Psoas muscle (tissue), 8 donors: ENCODE data around the gene ZCCHC9. TPM values are rescaled to one million over a fixed set of nuclear protein-coding genes. Genes with fewer than 3 reads are reported as not detected.
"Not testable (repeated sequence)": the region's sequence is repeated elsewhere in the genome, so short reads cannot be mapped to it uniquely, and the experiment has no call there.

ENCODE experiments used
- ATAC-seq, 4 donors: fragments of 200-7000 bp; cut with Tn5 transposase; one replicate each; pipeline ENCODE4 v1.9.1; 2020; ENCODE audit warnings: moderate library complexity in 3 of 4, mild to moderate bottlenecking in 2 of 4
- DNase-seq, 2 donors: peaks; one replicate each; pipeline ENCODE4 v3.0.0-alpha.2; 2020
- H3K27ac ChIP-seq: fragments of 200-600 bp; one replicate; pipeline ENCODE4 v1.8.0; 2022
- H3K27me3 ChIP-seq, 3 donors: fragments of 200-600 bp in 1 of 3; one replicate each; pipeline versions ENCODE4 v1.6.1 to v1.8.0; 2013 to 2022; ENCODE audit warnings: low read length in 2 of 3, mild to moderate bottlenecking in 2 of 3, moderate library complexity in 1 of 3; ENCODE audit not compliant: insufficient read depth in 3 of 3
- H3K36me3 ChIP-seq, 2 donors: fragments of 200-600 bp in 1 of 2; one replicate each; pipeline versions ENCODE4 v1.6.1 to v1.8.0; 2013 to 2022; ENCODE audit warnings: low read depth in 1 of 2, mild to moderate bottlenecking in 1 of 2, moderate library complexity in 1 of 2; ENCODE audit not compliant: insufficient read depth in 1 of 2
- H3K4me1 ChIP-seq: fragments of 200-600 bp; one replicate; pipeline ENCODE4 v1.8.0; 2022
- H3K4me3 ChIP-seq: fragments of 200-600 bp; one replicate; pipeline ENCODE4 v1.8.0; 2022; ENCODE audit warnings: mild to moderate bottlenecking
- H3K9me3 ChIP-seq: fragments of 200-600 bp; one replicate; pipeline ENCODE4 v1.8.0; 2022
- WGBS, 3 donors: extraction: QIAGEN DNeasy Blood & Tissue Kit; methylation state at CpG; one replicate each; pipeline versions ENCODE4 v1.1.6 to v1.1.7; 2013; 5-methylcytosine and 5-hydroxymethylcytosine counted together
- intact Hi-C, 2 donors: fragments of 100-400 bp; cut with DNase I; formaldehyde crosslinking; loops; one replicate each; pipeline versions ENCODE4 v1.11.0 to v1.14.2; 2022
- polyA plus RNA-seq, 3 donors: library from polyadenylated mRNA; stranded (reverse); fragments of 200-250 nt; gene quantifications; one replicate each; pipeline ENCODE4 v1.2.3, GENCODE V29; 2013
- total RNA-seq, 4 donors: library from RNA; stranded (reverse); fragmentation: NEBNext Ultra II Directional in 2 of 4; extraction: Animal tissue kit (Norgen Biotek cat#: 25700) in 2 of 4; gene quantifications; one replicate each; pipeline versions ENCODE4 v1.2.1 to v1.2.4, GENCODE V29; 2021 to 2023
- TF ChIP-seq, protein P1 (sequence below): fragments of 200-600 bp; IDR thresholded peaks from one replicate; pipeline ENCODE4 v1.8.0; 2022; ENCODE audit warnings: antibody characterized with exemption
- donor health status: healthy with polysubstance abuse.
- donor health status: DM: no; HTN: no; CAD: no; lungs with moderate emphysema.
- donor health status: Bipolar disorder and iron deficiency.
- donor health status: healthy.
- donor health status: DM: yes; HTN: yes; CAD: no.
- donor health status: DM: no; HTN: no; CAD: no.
- donor health status: DM: no; HTN: no; CAD: no.
- donor health status: DM: yes; HTN: yes; CAD: no.

ZCCHC9 gene
- total and polyA plus RNA-seq, 7 donors, result 9.6 to 45.1 (median 26.2) TPM

DNA sequence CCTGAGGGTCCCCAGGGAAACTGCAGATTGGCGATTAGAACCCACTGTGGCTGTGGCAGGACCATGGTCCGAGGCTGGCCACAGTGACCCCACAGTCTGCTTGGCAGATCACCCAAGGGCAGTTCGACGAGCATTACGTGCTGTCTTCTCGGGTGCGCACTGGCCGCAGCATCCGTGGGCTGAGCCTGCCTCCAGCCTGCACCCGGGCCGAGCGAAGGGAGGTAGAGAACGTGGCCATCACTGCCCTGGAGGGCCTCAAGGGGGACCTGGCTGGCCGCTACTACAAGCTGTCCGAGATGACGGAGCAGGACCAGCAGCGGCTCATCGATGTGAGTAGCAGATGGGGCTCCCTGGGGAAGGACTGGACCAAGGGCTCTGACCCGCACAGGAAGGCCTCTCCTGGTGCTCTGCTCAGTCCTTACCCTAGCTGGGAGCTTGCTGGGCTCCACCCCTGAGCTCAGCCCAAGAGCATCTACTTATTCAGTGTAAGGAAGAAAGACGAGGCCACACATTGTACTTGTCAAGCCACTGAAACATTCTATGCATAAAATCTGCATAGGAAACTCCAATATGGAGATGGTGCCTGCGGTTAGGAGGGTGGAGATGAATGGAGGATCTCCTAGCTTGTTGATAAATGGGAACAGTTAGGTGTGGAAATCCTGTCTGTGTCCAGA is 46.4 kb upstream of the ZCCHC9 start:
- Histone ChIP-seq H3K4me3 (no peak overlapping the region), H3K36me3 (peaks cover 29 to 92% of the 10 kb centered on the region in 2 donors), H3K27me3 (no peaks in the 10 kb centered on the region), H3K9me3 (no peaks in the 10 kb centered on the region), H3K4me1 (peaks cover 18% of the 10 kb centered on the region), H3K27ac (no peak overlapping the region)
- 93 to 97% (median 95%) methylated on average over 21 of the region's 21 CpGs for WGBS, 3 donors
- intact Hi-C loops, result no loop called here
- DNase-seq, result no peak
- ATAC-seq, result peak in 1 of 4 donors; percentile 33
- TF ChIP-seq, protein P1, sequence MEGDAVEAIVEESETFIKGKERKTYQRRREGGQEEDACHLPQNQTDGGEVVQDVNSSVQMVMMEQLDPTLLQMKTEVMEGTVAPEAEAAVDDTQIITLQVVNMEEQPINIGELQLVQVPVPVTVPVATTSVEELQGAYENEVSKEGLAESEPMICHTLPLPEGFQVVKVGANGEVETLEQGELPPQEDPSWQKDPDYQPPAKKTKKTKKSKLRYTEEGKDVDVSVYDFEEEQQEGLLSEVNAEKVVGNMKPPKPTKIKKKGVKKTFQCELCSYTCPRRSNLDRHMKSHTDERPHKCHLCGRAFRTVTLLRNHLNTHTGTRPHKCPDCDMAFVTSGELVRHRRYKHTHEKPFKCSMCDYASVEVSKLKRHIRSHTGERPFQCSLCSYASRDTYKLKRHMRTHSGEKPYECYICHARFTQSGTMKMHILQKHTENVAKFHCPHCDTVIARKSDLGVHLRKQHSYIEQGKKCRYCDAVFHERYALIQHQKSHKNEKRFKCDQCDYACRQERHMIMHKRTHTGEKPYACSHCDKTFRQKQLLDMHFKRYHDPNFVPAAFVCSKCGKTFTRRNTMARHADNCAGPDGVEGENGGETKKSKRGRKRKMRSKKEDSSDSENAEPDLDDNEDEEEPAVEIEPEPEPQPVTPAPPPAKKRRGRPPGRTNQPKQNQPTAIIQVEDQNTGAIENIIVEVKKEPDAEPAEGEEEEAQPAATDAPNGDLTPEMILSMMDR, result no peak

DNA sequence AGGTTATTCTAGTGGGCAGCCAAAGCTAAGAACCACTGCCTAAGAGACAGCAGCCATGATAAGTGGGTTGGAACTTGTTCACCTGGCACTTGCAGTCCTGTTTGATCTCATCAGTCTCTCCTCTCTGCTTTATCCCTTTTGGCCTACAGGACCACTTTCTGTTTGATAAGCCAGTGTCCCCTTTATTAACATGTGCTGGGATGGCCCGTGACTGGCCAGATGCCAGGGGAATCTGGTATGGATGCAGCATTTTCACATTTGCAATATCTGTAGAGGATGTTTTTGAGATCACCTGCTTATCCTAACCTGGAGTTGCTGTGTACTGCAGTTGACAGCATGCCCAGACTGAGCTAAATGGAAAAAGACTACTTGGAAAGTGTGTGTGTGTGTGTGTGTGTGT is 44.6 kb upstream of the ZCCHC9 start:
- ATAC-seq (no peak), DNase-seq (no peak)
- WGBS, 3 donors, result 64 to 89% (median 73%) methylated on average over 1 of the region's 1 CpG

DNA sequence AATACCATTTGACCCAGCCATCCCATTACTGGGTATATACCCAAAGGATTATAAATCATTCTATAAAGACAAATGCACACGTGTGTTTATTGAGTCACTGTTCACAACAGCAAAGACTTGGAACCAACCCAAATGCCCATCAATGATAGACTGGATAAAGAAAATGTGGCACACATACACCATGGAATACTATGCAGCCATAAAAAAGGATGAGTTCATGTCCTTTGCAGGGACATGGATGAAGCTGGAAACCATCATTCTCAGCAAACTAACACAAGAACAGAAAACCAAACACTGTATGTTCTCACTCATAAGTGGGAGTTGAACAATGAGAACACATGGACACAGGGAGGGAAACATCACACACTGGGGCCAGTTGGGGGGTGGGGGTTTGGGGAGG is 38.6 kb upstream of the ZCCHC9 start:
- intact Hi-C loops, H3K4me3 ChIP-seq, H3K27me3 ChIP-seq, DNase-seq, H3K27ac ChIP-seq, H3K4me1 ChIP-seq, ATAC-seq, H3K9me3 ChIP-seq: not testable (repeated sequence)
- 59 to 91% (median 72%) methylated on average over 1 of the region's 1 CpG for WGBS, 3 donors
- H3K36me3 ChIP-seq, result peaks cover 23 to 100% of the 10 kb centered on the region in 2 donors

More for the DNA sequence above, 44.6 kb upstream of the ZCCHC9 start:
- H3K36me3 ChIP-seq, result peaks cover 22 to 100% of the 10 kb centered on the region in 2 donors
- peaks cover 3% of the 10 kb centered on the region for H3K4me1 ChIP-seq
- no peaks in the 10 kb centered on the region for H3K9me3 ChIP-seq
- TF ChIP-seq, protein P1, result no peak
- intact Hi-C loops, result no loop called here
- H3K27ac ChIP-seq, result no peak overlapping the region
- H3K4me3 ChIP-seq, result no peak overlapping the region
- H3K27me3 ChIP-seq, result no peaks in the 10 kb centered on the region

DNA sequence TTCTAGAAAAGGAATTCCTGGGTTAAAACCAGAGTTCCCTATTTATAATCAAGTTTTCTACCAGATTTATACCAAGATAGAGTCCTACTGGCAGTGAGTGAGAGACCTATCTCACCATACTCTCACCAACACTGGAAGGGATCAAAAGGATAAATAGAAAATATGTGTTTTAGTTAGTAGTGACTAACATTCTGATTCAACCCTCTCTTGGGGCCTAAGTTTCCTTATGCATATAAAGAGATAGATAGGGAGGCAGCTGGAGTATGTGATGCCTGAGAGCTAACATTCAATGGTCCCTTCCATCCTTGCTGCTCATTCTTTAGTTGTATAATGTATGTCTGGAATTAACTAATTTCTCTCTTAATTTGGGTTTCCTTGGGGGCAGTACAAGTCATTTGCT is 36.3 kb upstream of the ZCCHC9 start:
- TF ChIP-seq, protein P1, result no peak
- Histone ChIP-seq H3K27ac (no peak overlapping the region), H3K36me3 (peaks cover 10 to 100% of the 10 kb centered on the region in 2 donors), H3K4me3 (no peak overlapping the region), H3K9me3 (peaks cover 9% of the 10 kb centered on the region), H3K4me1 (no peaks in the 10 kb centered on the region), H3K27me3 (no peaks in the 10 kb centered on the region)
- no peak for DNase-seq
- intact Hi-C loops, result no loop called here
- ATAC-seq, result no peak

DNA sequence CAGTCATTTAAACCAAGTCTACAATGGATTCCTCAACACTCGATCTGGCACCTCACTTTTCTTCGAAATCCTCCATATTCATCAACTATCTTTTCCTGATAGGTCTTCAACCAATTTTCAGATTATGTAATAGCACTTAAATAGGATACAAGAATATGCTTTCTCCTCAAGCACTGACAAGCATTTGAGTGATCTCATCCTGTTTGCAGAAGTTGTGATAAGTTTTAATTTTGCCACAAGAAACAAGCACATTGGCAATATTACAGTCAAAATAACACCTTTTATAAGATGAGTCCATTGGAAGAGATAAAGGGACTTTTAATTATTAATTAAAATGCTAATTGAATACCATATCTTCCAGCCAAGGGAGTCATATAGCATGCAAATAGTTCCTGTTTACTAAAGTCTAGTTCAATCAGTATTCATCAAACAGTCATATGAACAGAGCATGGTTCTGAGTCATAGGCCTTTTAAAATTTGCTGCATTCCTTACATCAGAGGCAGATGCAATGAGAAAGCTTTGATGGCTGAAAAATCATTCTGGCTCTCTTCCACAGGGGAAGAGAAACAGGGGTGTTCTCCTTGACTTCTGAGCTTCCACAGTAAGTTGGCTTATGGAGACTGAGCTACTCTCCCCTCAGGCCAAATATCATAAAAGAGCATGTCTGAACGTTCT is 32.7 kb upstream of the ZCCHC9 start:
- Histone ChIP-seq H3K27ac (no peak overlapping the region), H3K4me1 (no peaks in the 10 kb centered on the region), H3K9me3 (peaks cover 39% of the 10 kb centered on the region), H3K27me3 (no peaks in the 10 kb centered on the region), H3K36me3 (peaks cover 8 to 75% of the 10 kb centered on the region in 2 donors), H3K4me3 (no peak overlapping the region)
- no peak for DNase-seq
- TF ChIP-seq, protein P1, result no peak
- peak in 2 of 4 donors; percentile 10 to 18 for ATAC-seq
- intact Hi-C loops, result no loop called here
- WGBS, 3 donors, result 70 to 75% (median 73%) methylated on average over 3 of the region's 3 CpGs
